ENCODE data around the gene RAB11FIP3.

The RAB11FIP3 gene

DNA sequence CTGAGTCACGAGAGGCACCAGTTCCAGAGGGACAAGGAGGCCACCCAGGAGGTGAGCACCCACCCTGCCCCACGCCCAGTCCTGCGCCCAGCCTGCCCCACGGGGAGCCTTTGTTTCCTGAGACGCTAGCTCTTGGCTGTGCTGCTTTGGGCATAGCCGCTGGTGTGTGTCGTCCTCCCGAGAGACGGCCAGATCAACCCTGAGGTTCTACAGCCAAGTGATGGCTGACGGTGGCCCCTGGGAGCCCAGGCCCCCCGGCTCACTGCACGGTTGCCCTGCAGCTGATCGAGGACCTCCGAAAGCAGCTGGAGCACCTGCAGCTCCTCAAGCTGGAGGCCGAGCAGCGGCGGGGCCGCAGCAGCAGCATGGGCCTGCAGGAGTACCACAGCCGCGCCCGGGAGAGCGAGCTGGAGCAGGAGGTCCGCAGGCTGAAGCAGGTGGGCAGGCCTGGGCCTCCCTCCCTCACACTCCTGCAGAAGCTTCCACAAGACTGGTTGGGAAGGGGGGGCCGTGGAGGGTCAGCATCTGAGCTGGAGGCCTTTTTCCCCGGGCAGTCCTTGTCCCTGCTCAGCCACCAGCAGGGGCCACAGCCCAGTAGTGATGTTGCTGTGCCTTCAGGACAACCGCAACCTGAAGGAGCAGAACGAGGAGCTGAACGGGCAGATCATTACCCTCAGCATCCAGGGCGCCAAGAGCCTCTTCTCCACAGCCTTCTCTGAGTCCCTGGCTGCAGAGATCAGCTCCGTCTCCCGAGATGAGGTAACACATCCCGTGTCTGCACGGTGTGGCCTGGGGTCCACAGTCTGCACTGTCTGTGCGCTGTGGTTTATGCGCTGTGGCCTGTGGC, 94.6 kb downstream of the RAB11FIP3 start:
- DNase-seq: no peak

DNA sequence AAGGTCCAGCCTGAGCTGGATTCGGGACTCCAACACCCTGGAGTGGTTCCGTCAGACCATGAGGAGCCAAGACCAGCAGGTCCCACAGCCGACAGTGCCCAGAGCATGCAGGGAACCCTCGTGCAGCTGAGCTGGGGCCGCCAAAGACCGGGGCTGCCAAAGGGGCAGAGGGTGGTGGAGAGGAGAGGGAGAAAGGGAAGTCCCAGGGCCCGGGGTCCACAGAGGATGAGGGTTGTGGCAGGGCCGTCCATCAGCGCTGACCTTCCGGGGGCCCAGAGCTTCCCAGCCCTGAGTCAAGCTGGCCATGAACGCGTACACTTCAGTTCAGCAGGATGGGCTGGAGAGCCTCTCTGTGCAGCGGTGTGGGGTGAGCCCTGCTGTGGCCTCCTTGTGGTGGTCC, 95.4 kb downstream of the RAB11FIP3 start:
- DNase-seq: no peak

DNA sequence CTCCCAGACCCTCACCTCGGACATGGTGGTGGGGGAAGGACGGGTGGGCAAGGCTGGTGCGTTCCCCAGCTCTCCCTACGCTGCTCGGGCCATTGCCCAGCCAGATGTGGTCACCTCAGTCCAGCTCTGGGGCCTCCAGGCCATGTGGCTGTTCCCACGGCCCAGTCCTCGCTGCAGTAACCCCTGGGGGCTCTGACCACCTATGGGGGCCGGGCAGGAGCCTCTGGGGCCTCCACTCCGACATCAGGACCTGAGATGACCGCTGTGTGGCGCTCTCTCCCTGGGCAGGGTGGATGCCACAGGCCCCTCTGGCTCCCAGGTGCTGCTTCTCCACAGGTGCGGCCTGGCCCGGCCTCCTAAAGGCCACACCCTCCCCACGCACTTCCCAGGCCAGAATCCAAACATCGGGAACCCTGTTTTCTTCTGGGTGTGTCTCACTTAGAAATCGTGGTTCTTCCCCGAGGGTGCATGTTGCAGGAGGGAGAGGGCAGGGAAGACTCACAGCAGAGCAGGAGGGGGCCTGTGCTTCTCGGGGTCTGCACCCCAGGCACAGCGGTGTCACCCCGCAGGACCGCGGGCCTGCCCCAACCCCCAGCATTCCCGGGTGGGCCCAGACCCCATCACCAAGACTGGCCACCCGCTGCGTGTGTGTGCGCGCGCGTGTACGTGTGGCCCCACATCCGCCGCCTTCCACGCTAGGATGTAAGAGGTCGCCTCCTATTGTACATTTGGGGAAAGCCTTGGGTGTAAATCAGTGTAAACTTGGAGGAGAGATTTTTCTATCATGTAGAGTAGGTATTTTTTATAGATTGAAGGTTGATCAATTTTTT, 96.1 kb downstream of the RAB11FIP3 start:
- DNase-seq: no peak

DNA sequence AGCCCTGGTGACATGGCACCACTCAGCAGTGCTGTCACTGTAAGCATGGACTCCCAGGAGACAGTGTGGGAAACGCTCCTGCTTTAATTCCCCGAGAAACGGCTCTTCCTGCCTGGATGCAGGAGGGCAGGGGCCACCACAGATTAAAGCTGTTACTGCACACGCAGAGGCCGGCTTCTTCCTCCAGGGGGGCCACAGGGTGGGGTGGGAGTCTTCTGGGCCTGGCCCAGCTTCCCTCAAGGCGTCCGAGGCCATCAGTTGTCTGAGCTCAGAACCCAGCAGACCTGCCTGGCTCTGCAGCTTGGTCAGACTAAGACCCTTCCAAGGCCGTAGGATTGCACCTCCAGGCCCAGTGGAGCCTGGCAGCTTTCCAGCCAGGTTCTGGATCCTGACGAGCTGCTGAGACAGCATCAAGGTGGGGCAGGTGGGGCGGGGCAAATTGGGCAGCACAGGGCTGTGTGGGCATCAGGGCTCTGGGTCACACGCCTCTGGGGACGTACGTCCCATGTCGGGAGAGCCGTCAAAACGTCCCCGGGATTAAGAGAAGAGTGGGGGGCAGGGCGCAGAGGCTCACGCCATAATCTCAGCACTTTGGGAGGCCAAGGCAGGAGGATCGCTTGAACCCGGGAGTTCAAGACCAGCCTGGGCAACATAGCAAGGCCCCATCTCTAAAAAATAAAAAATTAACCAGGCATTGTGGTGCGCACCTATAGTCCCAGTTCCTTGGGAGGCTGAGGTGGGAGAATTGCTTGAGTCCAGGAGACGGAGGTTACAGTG, 97.1 kb downstream of the RAB11FIP3 start:
- DNase-seq: no peak

DNA sequence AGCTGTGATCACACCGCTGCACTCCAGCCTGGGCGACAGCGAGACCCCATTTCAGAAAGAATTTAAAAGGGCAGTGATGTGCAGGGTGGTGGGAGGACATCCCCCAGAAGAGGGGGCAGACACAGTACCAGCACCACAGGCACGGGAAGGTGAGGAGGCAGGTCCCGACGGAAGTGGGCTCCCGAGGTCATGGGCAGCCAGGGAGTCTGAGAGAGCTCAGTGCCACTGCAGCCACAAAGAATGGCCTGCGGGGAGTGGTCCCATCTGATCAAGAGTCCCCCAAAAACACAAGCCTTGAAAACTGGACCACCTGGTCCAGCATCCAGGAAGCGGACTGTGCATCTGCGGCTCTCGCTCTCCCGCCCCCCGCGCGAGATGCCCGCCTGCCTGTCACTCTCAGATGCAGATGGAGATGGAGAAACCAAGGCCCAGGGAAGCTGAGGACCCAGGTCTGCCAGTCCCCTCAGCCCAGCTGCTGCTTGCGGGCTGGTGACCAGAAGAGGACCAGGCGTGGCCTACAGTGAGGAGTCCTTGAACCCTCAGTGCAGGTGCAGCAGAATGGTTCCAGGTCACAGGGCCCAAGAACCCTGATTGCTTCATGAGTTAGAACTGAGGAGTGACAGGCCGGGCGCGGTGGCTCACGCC, 97.8 kb downstream of the RAB11FIP3 start:
- no peak for DNase-seq

DNA sequence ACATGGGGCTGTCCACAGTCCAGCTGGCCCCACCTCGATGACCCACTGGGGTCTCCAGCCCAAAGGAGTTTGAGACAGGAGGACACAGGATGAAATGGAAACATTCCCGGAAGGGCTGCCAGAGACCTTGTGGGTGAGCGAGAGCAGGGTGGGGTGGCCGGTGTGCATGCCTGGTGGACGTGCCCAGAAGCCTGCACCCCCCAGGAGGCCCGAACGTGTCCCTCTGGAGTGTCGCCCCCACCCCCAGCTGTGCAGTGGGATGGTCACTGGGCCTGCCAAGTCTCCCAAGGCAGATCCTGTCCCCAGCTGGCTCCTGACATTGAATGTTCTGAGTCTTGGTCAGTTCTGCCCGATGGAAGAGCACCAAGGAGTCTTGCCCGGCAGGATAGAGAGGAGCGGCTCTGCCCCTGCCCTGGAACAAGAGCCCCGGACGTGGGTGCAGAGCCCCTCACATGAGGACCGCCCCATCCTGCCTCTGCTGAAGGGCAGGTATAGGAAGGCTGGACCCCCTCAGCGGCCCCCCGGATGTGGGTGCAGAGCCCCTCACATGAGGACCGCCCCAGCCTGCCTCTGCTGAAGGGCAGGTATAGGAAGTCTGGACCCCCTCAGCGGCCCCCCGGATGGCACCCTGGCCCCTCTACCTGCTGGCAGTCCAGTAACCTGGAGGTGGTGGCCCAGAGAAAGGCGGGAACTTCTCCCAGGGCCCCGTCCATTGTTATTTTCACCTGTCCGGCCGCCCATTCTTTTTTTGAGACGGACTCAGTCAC, 99.0 kb downstream of the RAB11FIP3 start:
- no peak for DNase-seq

DNA sequence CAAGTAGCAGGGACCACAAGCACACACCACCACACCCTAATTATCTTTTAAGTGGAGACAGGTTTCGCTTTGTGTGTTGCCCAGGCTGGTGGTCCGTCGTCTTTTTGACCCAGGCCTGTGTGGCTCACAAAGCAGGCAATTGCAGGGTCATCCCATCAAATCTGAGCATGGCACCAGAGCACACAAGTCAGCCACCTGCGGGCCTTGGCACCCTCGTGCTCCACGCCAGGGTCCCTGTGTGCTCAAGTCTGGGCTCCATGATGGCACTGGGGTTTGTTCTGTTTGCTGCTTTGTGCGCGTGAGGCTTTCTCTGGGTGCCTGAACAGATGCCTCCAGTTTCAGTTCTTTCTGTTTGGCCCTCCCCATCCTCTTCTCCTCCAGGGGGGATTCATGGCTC, 99.7 kb downstream of the RAB11FIP3 start:
- DNase-seq: no peak

DNA sequence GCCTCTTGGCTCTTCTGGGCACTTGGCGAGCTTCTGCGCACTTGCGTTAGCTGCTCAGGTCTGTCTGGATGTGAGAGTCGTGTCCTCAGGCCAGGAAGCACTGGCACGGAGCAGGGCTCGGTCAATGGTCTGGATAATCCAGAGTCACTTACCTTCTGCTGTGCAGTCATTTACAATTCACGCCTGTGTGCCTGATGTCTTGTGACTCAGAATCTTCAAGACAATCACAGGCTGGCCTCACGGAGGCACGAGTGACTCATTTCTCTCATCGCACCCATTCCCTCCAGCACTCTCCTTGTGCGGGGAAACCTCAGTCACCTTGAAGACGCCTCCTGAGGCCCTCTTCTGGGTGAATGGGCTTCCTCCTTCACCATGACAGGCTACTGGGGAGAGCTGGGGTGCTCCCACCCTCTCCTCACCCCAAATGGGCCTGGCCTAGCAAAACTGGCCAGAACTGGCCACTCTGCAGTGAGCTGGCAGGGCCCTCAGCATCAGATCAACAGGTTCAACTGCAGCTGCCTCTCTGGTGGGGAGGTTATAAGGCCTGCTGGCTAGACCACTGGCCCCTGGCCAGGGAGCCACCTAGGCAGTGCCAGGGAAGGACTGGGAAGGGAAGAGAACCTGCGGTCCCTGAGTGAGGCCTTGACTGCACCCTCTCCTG, 100.2 kb downstream of the RAB11FIP3 start:
- peak in 1 of 2 experiments; percentile 5 for DNase-seq

DNA sequence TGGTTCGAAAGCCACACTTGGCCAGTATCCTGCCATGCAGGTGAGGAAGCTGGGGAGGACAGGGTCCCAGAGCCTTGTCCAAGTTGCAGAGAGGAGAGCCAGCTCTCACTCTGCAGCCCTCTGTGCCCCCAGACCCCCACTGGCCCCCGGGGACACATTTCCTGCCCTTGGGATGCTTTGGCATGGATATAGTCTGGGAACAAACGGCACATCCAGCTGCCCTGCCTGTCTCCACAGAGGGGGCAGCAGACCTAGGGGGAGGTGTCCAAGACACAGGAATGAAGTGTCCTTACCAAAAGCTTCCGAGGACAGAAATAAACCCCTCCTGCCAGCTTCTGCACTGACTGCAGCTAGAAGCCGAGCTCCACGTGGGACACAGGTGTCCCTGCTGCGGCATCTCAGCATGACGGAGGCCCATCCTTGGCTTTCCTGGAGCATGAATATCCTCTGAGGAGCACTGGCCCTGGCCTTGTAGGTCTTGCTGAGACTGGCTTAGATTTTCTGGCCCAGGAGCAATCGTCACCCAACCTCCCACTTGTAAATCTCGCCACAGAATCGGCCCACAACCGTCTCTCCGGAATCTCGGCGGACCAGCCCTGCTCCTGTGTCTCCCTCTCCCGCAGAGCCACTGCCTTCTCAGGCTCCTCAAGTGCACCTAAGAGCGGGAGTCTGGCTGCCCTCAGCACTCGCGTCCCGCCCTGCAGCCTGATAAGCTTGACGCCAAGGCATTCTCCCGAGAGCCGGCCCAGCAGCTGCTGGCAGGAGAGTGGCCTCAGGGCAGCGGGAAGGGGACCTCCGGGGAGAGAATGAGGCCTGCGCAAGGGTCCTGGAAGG, 100.9 kb downstream of the RAB11FIP3 start:
- DNase-seq: peak in 1 of 2 experiments; percentile 24

DNA sequence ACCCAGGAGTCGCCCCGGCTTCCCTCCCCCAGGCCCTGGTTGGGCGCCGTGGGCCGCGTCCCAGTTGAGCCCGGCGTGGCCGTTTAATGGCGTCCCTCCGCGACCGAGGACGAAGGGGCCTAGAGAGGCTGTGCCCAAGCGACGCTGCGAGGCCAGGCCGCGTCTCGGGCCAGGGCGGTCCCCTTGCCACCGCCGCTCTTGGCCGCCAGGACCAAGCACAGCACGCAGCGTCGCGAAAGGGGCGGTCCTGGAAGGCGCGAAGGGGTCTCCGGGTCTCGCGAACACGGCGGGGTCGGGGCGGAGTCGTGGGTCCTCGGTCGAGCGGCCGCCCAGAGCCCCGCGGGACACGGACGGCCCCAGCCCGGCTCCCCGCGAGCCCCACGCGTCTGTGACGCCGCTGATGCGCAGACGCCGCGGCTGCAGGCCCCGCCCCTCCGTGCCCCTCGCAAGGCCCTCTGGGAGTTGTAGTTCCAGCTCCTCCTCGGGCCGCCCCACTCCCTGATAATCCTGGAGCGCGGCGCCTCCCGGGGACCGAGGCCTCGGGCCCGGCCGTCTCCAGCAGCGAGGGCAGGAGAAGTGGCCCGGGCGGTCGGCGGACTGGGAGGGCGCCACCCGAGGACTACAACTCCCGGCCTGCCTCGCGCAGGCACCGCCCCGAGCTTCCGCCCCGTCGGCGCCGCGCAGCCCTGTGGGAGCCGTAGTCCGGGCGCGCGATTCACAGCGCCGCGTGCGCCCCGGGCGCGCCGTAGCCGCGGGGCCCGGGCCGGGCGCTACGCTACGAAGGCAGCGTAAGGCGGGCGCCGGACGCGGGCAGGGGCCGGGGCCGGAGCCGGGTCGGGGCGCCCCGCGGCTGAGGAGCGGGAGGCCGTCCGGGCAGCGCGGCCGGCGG, 101.8 kb downstream of the RAB11FIP3 start, which contains the start of gene CAPN15:
Gene CAPN15, plus strand, starts transcription at position 698 of the 889 bp plus-strand sequence. CDS start 19,127 bp downstream, outside the sequence.
- peak; percentile 80 to 81 for DNase-seq

DNA sequence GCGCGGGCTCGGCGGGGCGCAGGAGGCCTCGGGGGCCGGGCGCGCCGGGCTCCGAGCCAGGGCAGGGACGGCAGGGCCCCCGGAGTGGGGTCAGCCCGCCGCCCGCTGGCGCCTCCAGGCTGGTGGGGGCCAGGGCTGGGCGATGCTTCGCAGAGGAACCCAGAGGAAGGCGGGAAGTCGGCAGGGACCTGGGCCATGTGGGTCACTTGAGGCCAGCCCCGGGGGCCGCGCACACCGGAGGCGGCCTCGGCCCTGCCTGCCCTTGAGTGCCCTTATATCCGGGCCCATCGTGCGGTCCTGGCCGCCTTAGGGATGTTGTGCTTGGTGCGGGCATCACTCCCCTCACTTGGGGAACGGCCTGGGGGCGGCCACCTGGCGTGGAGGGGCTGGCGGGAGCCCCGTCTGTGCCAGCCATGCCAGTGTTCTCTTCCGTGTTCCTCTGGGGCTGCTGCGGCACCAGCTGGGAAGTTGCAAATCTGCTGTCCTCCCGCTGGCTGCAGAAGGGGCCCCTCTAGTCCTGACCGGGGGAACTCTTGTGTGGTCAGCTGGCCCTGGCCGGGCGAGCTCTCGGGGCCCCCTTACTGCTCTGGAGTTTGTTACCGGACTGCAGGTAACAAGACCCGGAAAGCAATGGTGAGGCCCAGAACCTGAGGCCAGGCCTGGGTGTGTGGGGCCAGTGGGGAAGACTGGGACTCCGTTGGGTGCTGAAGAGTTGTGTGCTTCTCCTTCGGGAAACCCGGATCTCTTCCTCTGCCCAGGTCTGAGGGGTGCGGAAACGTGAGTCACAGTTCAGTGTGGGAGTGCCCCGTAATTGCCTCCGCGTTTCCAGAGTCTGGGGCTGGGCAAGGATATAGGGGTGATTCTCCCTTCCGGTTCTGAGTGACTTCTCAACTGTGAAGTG, 102.9 kb downstream of the RAB11FIP3 start:
- DNase-seq: peak; percentile 48 to 59

DNA sequence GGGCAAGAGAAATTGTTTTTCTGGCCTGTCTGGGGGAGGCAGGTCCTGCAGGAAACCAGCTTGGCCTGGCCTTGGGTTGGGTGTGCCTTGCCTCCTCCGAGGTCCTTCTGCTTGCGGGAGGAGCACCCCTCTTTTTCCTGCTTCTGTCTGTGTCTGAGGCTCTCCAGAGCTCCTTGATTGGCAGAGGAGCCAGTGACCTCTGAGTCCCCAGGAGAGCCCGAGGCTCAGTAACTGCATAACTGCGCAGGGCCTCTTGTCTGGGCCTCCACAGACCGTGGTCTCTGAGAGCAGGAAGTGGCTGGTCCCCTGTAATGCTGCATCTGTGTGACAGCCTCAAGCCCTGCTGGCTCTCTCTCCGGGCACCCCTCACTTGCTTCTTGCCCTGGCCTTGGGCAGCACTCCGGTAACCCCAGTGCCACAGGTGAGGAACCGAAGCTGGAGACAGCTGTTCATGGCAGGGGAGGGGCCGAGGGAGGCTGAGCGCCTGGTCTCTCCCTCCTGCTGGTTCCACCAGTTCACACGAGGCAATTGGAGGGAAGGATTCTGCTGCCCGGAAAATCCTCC, 103.6 kb downstream of the RAB11FIP3 start:
- peak in 1 of 2 experiments; percentile 48 for DNase-seq

DNA sequence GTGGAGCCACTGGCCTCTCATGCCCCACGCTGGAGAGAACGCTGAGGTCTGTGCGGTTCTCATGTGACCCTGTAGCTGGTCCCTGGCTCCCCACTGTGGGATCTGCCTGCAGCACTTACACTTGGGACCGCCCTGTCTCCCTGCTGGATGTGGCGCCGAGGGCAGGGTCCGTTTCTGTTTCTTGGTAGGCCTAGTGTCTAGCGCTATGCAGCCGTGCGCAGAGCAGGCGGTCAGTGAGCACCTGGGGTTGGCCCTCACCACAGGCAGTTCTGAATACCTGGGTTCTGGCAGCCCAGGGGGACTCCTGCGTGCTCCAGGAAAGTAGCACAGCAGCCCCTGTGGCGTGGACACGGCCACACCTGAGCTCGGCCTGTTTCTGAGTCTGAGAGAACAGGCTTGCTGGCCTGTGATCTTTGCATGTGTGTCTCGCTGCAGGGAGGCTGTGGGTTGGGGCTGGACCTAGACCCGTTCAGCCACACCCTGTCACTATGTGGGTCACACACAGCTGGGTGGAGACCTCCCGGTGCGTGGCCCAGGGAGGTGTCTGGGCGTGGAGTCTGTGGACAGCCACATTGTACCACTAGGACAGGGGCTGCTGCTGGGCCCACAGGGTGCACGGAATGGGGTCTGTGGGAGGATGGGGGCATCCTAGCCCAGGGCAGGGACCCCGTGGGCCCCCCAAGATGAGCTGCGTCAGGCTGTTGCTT, 104.8 kb downstream of the RAB11FIP3 start:
- no peak for DNase-seq

DNA sequence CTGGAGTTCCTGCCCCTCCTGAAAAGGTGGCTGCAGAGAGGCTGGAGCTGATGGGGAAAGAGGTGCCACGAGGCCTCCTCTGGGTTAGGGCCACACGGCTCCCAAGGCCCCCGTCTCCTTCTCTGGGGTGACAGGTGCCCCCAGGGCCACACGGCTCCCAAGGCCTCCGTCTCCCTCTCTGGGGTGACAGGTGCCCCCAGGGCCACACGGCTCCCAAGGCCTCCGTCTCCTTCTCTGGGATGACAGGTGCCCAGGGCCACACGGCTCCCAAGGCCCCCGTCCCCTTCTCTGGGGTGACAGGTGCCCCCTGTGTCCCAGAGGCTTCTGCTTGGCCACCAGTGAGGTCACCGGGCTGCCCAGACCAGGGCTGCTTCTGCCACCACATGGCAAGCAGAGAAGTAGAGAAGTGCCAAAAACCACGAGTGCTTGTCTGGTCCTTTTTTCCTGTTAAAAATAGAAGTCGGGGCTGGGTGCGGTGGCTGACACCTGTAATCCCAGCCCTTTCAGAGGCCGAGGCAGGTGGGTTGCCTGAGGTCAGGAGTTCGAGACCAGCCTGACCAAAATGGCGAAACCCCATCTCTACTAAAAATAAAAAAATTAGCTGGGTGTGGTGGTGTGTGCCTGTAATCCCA, 106.2 kb downstream of the RAB11FIP3 start:
- no peak for DNase-seq

DNA sequence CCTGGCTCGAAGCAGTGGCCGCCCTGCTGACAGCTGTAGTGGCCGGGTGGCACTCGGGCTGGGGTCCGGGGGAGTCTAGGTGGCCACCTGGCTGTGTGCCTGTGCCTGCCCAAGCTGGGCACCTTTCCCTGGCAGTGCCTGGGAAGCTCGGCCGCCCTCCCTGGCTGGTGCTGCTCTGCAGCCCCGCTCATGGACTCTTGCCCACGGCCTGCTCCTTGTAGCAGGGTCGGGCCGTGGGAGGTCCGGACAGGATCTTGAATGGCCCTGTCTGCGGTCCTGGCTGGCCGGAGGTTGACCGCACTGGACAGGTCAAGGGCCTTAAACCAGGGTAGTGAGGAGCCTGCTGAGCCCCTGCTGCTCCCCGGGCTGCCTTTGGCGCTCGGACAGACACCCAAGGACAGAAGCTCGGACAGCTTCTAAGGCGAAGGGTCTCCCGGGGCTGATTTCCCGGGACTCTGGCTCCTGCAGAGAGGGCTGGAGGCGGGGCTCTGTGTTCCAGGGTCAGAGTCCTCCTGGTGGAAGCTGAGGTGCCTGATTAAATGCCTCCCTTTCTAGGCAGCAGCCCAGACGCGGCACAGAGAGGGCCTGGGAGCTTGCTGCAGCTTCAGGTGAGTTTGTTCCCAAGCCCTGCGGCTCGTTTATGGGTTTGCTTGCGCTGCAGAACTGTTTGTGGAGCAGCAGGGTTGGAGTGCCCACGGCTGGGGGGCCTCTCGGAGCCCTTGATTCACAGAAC, 108.1 kb downstream of the RAB11FIP3 start:
- DNase-seq: no peak

DNA sequence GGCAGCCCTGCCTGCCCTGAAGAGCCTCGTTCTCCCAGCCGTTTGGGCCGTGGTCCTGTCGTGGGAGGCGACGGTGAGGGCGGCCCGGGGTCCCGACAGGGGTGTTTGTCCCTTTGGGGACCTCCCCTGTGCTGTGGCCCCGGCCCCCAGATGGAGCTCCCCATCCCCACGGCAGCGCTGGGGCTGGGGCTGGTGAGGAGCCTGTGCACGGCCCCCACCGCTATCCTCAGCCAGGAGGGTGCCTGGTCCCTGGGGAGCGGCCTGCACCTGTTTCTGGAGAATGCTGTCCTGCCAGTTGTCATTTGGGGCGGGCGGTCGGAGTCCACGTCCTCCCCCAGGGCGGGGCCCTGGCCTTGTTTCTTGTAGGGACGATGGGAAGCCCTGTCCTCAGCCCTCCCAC, 108.7 kb downstream of the RAB11FIP3 start:
- DNase-seq: no peak

All from AML-193 (cell line).